ENCODE data around the gene RPTOR. TPM values are rescaled to one million over a fixed set of nuclear protein-coding genes. Genes with fewer than 3 reads are reported as not detected.

The RPTOR gene
- total RNA-seq, 1 experiment from 2014 or later, result 15.2 TPM

DNA sequence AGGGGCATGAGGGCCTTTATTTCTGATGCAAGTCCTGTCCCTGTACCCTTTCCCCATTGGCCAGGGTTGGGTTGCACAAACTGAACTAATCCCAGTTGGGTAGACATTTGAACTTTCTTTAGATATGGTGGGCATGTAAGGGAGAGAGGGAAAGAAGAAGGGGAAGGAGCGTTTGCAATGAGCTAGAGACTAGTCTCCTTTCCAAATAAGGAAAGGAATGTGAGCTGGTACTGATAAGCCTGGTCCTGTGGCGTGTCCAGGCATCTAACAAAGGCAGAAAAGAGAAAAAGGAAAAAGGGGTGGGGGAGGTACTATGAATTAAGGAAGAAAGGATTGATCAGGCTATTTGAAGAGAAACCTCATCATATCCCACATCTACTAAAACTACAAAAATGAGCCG is 467.3 kb downstream of the RPTOR start:
- no peak for DNase-seq (ENCODE audit: low spot score)

- no peak for DNase-seq (ENCODE audit: low spot score)
Observed at GRCh38 chr17:81012574-81013447, 468.2 kb downstream of the RPTOR start.

- DNase-seq (ENCODE audit: low spot score), result no peak
Observed at GRCh38 chr17:81013642-81014041, 469.0 kb downstream of the RPTOR start.

DNA sequence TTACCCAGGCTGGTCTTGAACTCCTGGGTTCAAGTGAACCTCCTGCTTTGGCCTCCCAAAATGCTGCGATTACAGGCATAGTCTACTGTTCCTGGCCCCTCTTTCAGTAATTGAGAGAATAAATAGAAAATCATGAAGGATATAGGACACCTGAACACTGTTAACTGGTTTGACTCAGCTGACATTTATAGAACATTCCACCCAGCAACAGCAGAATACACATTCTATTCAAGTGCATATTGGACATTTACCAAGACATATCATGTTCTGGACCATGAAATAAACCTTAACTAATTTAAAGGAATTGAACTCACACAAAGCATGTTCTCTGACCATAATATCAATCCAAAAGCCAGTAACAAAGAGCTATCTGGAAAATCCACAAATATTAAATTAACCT is 470.5 kb downstream of the RPTOR start:
- no peak for DNase-seq (ENCODE audit: low spot score)

Other genes starting within 250 kb of the RPTOR start
- 33.6 and 40.7 TPM in 2 replicates for gene ENDOV, start 129.7 kb upstream of the RPTOR start, total RNA-seq (2014; rRNA removed; shearing (Covaris generic))
- gene NPTX1, start 68.2 kb upstream of the RPTOR start, total RNA-seq (2014; rRNA removed; shearing (Covaris generic)), result 0.17 and 0.70 TPM in 2 replicates